Ovary (tissue), 3 donors: ENCODE data around the gene AKAP9.

Experiments
- POLR2A ChIP-seq: fragments of 450-650 bp; IDR thresholded peaks from one replicate; pipeline ENCODE4 v1.6.1; 2017; ENCODE audit warnings: antibody characterized with exemption, mild to moderate bottlenecking, moderate library complexity
- TF ChIP-seq, protein P1 (sequence below), 3 donors: fragments of 450-650 bp in 2 of 3; fragments of 200-600 bp in 1 of 3; IDR thresholded peaks; one replicate each; pipeline versions ENCODE4 v1.5.1 to v1.8.0; 2016 to 2022; ENCODE audit warnings: antibody characterized with exemption in 3 of 3, mild to moderate bottlenecking in 1 of 3
- donor health status: DM: no; HTN: no; CAD: no.

DNA sequence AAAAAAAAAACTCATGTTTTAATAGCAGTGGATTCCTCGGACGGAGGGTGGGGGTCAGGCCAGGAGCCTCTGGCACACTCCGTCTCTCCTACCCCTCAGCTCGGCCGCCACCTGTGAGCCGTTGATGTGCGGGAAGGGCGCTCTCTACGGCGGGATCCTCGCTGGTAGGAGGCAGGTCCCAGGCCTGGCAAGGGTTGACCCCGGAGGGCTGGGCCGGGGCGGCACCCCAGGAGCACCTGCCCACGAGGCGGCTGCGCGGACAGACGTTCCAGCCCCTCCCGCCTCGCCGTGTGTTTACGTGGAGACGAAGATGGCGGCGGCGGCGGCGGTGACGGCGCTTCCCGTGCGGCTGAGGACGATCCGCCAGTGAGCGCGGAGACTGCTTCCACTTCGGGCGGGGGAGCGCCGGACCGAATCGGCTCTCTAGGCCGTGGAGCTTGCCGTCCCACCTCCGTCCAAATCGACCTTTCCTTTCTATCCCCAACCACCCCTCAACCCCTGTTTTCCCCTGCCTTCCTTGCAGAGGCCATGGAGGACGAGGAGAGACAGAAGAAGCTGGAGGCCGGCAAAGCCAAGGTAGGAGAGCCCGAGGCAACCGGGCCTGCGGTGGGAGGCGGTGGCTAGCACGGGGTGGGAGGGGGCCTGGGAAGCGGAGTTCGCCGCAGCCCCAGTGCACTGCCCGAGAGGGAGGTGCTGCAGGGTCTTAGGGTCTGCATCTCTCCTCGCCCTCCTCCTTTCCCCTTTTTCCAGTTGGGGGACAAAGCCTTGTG is at the start of gene AKAP9:
- TF ChIP-seq, protein P1, sequence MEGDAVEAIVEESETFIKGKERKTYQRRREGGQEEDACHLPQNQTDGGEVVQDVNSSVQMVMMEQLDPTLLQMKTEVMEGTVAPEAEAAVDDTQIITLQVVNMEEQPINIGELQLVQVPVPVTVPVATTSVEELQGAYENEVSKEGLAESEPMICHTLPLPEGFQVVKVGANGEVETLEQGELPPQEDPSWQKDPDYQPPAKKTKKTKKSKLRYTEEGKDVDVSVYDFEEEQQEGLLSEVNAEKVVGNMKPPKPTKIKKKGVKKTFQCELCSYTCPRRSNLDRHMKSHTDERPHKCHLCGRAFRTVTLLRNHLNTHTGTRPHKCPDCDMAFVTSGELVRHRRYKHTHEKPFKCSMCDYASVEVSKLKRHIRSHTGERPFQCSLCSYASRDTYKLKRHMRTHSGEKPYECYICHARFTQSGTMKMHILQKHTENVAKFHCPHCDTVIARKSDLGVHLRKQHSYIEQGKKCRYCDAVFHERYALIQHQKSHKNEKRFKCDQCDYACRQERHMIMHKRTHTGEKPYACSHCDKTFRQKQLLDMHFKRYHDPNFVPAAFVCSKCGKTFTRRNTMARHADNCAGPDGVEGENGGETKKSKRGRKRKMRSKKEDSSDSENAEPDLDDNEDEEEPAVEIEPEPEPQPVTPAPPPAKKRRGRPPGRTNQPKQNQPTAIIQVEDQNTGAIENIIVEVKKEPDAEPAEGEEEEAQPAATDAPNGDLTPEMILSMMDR (IDR thresholded peaks at IDR 0.05) = peak in 2 of 3 donors; percentile 11 to 24
- TF ChIP-seq POLR2A = peak; percentile 65
